HL-60 (cell line): ENCODE data around the gene LSM12.
"Not testable (repeated sequence)": the region's sequence is repeated elsewhere in the genome, so short reads cannot be mapped to it uniquely, and the experiment has no call there.

Experiments
- DNase-seq, 2 experiments: peaks; one replicate each; pipeline ENCODE4 v3.0.0-alpha.2; 2010 to 2020; ENCODE audit warnings: low read depth in 1 of 2, low spot score in 1 of 2
- H3K27ac ChIP-seq: fragments of 250-450 bp; sonication (Bioruptor Pico); replicated peaks from 2 replicates; pipeline ENCODE4 v1.5.1; 2020; ENCODE audit warnings: mild to moderate bottlenecking, moderate library complexity
- H3K27me3 ChIP-seq: fragments of 250-450 bp; sonication (Bioruptor Pico); 2 replicates; pipeline ENCODE4 v1.5.1; 2021; ENCODE audit warnings: mild to moderate bottlenecking, moderate library complexity; ENCODE audit not compliant: insufficient read depth, poor library complexity, severe bottlenecking
- H3K4me3 ChIP-seq: replicated peaks from 2 replicates; pipeline ENCODE4 v1.5.1; 2011; ENCODE audit warnings: mild to moderate bottlenecking, control low read depth, low read length; ENCODE audit not compliant: insufficient read depth
- CTCF ChIP-seq: IDR thresholded peaks from one replicate; pipeline ENCODE4 v1.5.1; 2011; ENCODE audit warnings: low read length, control low read depth, inconsistent platforms; ENCODE audit not compliant: insufficient read depth
- GABPA ChIP-seq: IDR thresholded peaks from 2 replicates; pipeline ENCODE4 v1.6.1; 2012; ENCODE audit warnings: low read depth
- POLR2AphosphoS5 ChIP-seq: IDR thresholded peaks from 2 replicates; pipeline ENCODE4 v1.6.1; 2012; ENCODE audit warnings: low read depth
- REST ChIP-seq: IDR thresholded peaks from 2 replicates; pipeline ENCODE4 v1.6.1; 2012; ENCODE audit warnings: low read depth; ENCODE audit not compliant: insufficient replicate concordance
- SPI1 ChIP-seq: IDR thresholded peaks from 2 replicates; pipeline ENCODE4 v1.6.1; 2012; ENCODE audit warnings: low read depth, mild to moderate bottlenecking, borderline replicate concordance

LSM12 gene

GRCh38 chr17:44102849-44103622 is 36.6 kb upstream of the LSM12 start:
- Histone ChIP-seq H3K27me3 (no peaks in the 10 kb centered on the region), H3K27ac (no peak overlapping the region), H3K4me3 (no peak overlapping the region)
- no peak for TF ChIP-seq CTCF
- TF ChIP-seq SPI1 = no peak
- TF ChIP-seq REST = no peak
- TF ChIP-seq GABPA = no peak
- TF ChIP-seq POLR2AphosphoS5 = no peak
- no peak for DNase-seq

- not testable (repeated sequence) for H3K27ac ChIP-seq, DNase-seq, H3K27me3 ChIP-seq, H3K4me3 ChIP-seq
Measured at GRCh38 chr17:44101858-44102257, 35.4 kb upstream of the LSM12 start.

GRCh38 chr17:44097110-44097958 is 30.9 kb upstream of the LSM12 start:
- Histone ChIP-seq H3K27me3 (no peaks in the 10 kb centered on the region), H3K27ac (peak overlapping the region; percentile 78; the same call in 1 of the 2 replicates), H3K4me3 (no peak overlapping the region)
- TF ChIP-seq POLR2AphosphoS5 (no peak), CTCF (no peak), REST (no peak), SPI1 (no peak), GABPA (no peak)
- peak in 1 of 2 experiments; percentile 12 for DNase-seq

GRCh38 chr17:44095647-44096496 is 29.4 kb upstream of the LSM12 start:
- H3K27me3 ChIP-seq = no peaks in the 10 kb centered on the region
- TF ChIP-seq CTCF (no peak), GABPA (no peak), POLR2AphosphoS5 (no peak), SPI1 (peak; percentile 66; the same call in 1 of the 2 replicates), REST (no peak)
- peak; percentile 68 to 87 for DNase-seq
- peak overlapping the region; percentile 78 for H3K27ac ChIP-seq
- peak overlapping the region; percentile 20; the same call in 1 of the 2 replicates for H3K4me3 ChIP-seq
